ENCODE results near the gene FAM89B. TPM values are rescaled to one million over a fixed set of nuclear protein-coding genes. Genes with fewer than 3 reads are reported as not detected.

FAM89B gene
- total RNA-seq, 1 donor from 2014 or later = 47.5 TPM

DNA sequence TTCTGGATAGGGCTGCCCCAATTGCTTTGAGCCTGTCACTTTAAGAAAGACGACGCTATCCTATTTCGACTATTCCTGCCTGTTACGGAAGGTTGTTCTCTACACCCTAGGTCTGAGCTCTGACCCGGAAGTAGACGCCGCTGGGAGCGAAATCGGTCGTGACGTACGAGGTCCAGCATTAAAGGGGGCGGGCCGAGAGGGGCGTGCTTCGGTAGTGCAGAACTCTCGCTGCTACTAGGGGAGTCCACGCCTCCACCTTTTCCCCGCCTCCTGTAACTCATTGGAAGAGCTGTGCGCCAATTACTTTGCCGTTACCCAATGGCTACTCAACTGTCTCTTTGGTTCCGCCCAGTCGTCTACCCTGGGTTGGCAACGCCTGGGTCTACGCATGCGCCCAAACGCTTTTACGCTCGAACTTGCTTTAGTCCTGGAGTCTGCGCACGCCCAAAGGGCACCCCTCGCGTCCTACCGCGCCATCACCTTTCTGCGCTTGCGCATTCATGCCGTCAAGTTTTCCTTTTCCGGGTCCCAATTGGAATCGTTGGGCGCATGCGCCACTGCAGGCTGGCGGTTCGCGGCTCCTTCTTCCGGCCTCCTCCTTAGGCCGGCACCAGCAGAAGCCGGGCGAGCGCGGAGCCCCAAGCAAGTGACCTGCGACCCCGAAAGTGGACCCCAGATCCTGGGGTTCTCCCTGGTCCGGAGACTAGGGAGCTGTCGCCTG lies 43.1 kb downstream of the FAM89B start, which contains the start of gene PCNX3:
Gene PCNX3, plus strand, starts transcription at position 548 of the 721 bp plus-strand sequence. CDS start 536 bp downstream, outside the sequence.
- H3K36me3 Mint-ChIP-seq (ENCODE audit: low read depth, unreplicated experiment) = peaks cover 15% of the 10 kb centered on the region
- Histone ChIP-seq H3K4me2 (ENCODE audit: low read length) (peak within 1 kb of the TSS; percentile 100), H3K9me3 (ENCODE audit: insufficient read depth, low read depth, low read length) (no peaks in the 10 kb centered on the region), H3K4me1 (ENCODE audit: insufficient read depth, low read length) (peaks cover 39% of the 10 kb centered on the region), H3K9ac (ENCODE audit: low read length) (peak within 1 kb of the TSS; percentile 88), H3K36me3 (ENCODE audit: insufficient read depth, low read length) (peaks cover 18% of the 10 kb centered on the region), H3K27ac (ENCODE audit: low read depth, low read length) (peak within 1 kb of the TSS; percentile 79), H3K79me2 (ENCODE audit: insufficient read depth, low read length) (peaks cover 89% of the 10 kb centered on the region), H2AFZ (ENCODE audit: low read depth, low read length) (no peak within 1 kb of the TSS), H3K4me3 (ENCODE audit: insufficient read depth, low read depth, low read length) (peak within 1 kb of the TSS; percentile 81), H3K27me3 (ENCODE audit: insufficient read depth, low read length) (no peaks in the 10 kb centered on the region), H4K20me1 (ENCODE audit: insufficient read depth, low read length) (peaks cover 55% of the 10 kb centered on the region)
- no peaks in the 10 kb centered on the region for H3K27me3 Mint-ChIP-seq (ENCODE audit: low read depth, unreplicated experiment)
- peaks cover 24% of the 10 kb centered on the region for H3K4me1 Mint-ChIP-seq (ENCODE audit: low read depth, unreplicated experiment)
- FAIRE-seq = peak; percentile 88
- H3K9me3 Mint-ChIP-seq (ENCODE audit: unreplicated experiment) = no peaks in the 10 kb centered on the region
- H3K27ac Mint-ChIP-seq (ENCODE audit: unreplicated experiment) = peak within 1 kb of the TSS; percentile 91
- TF ChIP-seq EZH2 (IDR thresholded peaks at IDR 0.05; ENCODE audit: insufficient read depth, low read length) (no peak), CTCF (IDR thresholded peaks at IDR 0.05; ENCODE audit: insufficient read depth, low read depth, low read length) (no peak)
- peak; percentile 99 for DNase-seq (ENCODE audit: low read depth)
- peak within 1 kb of the TSS; percentile 99 for H3K4me3 Mint-ChIP-seq (ENCODE audit: unreplicated experiment)

- Histone ChIP-seq H3K4me2 (ENCODE audit: low read length) (peak overlapping the region; percentile 100), H3K4me3 (ENCODE audit: insufficient read depth, low read depth, low read length) (peak overlapping the region; percentile 80), H3K27me3 (ENCODE audit: insufficient read depth, low read length) (no peaks in the 10 kb centered on the region), H3K79me2 (ENCODE audit: insufficient read depth, low read length) (peaks cover 88% of the 10 kb centered on the region), H3K9me3 (ENCODE audit: insufficient read depth, low read depth, low read length) (no peaks in the 10 kb centered on the region), H3K36me3 (ENCODE audit: insufficient read depth, low read length) (peaks cover 18% of the 10 kb centered on the region), H3K27ac (ENCODE audit: low read depth, low read length) (peak overlapping the region; percentile 46), H3K4me1 (ENCODE audit: insufficient read depth, low read length) (peaks cover 32% of the 10 kb centered on the region), H3K9ac (ENCODE audit: low read length) (peak overlapping the region; percentile 88), H4K20me1 (ENCODE audit: insufficient read depth, low read length) (peaks cover 49% of the 10 kb centered on the region), H2AFZ (ENCODE audit: low read depth, low read length) (no peak overlapping the region)
- Mint-ChIP-seq H3K36me3 (ENCODE audit: low read depth, unreplicated experiment) (peaks cover 11% of the 10 kb centered on the region), H3K4me3 (ENCODE audit: unreplicated experiment) (peak overlapping the region; percentile 99), H3K4me1 (ENCODE audit: low read depth, unreplicated experiment) (peaks cover 20% of the 10 kb centered on the region), H3K27ac (ENCODE audit: unreplicated experiment) (peak overlapping the region; percentile 89), H3K27me3 (ENCODE audit: low read depth, unreplicated experiment) (no peaks in the 10 kb centered on the region), H3K9me3 (ENCODE audit: unreplicated experiment) (no peaks in the 10 kb centered on the region)
- TF ChIP-seq CTCF (IDR thresholded peaks at IDR 0.05; ENCODE audit: insufficient read depth, low read depth, low read length) = no peak
- TF ChIP-seq EZH2 (IDR thresholded peaks at IDR 0.05; ENCODE audit: insufficient read depth, low read length) = no peak
- DNase-seq (ENCODE audit: low read depth) = no peak
- FAIRE-seq = no peak
These were observed 43.7 kb downstream of the FAM89B start for GRCh38 chr11:65615950-65616574.

Data from astrocyte (in vitro differentiated cells and primary cell).